GM18505 (cell line): ENCODE measurements around the gene CBFA2T3.

Experiments
- ATAC-seq: cut with Tn5 transposase; IDR thresholded peaks from one replicate; pipeline ENCODE4 v1.9.1; 2021; ENCODE audit not compliant: unreplicated experiment
- POLR2A ChIP-seq: IDR thresholded peaks from 4 replicates; pipeline ENCODE4 v1.6.1; 2011; ENCODE audit warnings: borderline replicate concordance; ENCODE audit not compliant: insufficient read depth, insufficient read length; ENCODE audit errors: extremely low read depth

The CBFA2T3 gene

DNA sequence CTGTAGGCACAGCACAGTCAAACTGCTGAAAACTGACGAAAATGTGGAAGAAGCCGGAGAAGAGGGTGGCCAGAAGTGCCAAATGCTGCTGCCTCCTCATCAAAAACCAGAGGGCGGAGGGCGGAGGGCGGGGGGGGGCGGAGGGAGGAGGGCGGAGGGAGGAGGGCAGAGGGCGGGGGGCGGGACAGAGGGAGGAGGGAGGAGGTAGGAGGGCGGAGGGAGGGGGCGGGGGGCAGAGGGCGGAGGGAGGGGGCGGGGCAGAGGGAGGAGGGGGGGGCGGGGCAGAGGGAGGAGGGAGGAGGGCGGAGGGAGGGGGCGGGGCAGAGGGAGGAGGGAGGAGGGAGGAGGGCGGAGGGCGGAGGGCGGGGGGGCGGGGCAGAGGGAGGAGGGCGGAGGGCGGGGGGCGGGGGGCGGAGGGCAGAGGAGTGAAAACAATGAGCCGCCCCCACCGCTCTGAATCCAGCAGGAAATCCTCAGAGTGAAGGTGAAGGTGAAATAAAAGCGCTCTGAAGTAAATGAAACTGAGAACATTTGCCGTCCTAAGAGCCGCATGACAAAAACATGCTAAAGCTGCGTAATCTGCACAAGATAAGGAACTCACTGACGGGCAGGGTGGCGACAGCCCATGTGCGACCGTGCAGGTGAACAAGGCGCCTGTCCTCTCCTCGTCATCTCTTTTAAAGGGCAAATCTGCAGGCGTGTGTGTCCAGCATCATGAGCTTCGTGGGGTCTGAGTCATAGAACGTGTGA is 22.6 kb upstream of the CBFA2T3 start:
- ATAC-seq, result no peak
- TF ChIP-seq POLR2A, result no peak

DNA sequence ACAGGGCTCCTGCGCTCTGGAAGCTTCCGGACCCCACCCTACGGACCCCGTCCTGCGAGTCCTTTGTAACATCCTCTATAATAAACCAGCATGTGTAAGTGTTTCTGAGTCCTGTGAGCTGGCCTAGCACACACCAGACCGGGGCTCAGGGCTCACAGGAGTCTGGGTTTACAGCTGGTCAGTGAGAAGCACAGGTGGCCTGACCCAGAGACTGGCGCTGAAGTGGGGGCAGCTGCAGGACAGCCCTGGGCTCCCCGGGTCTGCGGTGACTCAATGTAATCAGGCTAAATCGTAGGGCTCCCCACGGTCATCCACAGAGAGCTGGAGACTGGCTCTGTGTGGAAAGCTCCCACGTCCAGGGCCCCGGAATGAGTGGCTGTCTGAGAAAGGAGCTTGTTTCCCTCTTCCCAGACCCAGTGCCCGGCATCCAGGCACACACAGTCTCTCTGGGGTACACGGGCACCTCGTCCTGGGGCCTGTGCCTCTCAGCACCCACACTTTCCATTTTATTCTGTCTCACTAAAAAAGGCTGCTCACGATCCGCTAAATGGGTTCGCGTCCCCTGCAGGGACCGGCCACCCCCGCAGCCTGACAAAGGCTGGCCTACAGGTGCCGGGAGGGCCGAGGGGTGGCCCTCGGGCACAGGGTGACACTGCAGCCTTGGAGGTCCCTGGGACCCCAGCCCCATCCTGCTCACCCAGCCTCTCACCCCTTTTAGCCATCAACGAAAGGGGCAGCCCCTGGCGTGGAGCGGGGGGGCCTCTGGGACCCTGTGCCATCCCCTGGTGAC is 18.9 kb upstream of the CBFA2T3 start:
- no peak for ATAC-seq

DNA sequence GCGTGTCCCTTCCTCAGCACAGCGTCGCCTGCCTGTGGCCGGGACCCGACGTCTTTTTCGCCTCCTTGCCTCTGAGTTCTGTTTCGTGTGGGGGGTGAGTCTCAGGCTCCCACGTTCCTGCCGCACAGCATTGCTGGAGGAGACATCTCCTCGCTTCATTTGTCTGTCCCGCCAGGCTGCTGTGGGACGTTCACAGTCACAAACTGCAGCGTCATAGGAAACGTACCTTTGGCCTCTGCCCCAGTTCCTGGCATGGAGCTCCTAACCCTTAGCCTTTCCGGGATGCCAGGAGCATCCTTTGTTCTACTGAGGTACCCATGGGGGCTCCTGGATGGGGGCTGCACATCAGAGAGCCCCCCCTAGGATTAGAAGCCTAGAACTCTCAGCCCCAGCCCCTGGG is 18.2 kb upstream of the CBFA2T3 start:
- TF ChIP-seq POLR2A, result no peak
- ATAC-seq, result no peak

More for the DNA sequence above, 18.9 kb upstream of the CBFA2T3 start:
- TF ChIP-seq POLR2A, result no peak

DNA sequence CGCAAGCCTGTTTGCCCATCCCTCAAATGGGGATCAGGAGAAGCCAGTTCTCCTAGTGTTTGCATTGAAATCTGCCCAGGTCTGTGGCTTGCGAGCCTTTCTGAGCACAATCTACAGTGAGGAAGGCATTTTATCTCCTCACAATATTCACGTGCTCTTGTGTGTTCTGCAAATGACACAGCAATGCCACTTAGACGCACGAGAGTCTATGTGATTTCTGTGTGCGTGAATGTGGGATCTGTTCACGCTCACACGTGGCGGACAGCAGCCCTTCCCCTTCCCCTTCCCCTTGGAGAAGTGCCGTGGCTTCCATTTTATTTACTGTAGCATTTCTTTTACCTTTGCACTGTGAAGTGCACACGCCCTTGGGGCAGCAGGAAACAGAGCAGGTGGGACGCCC is 17.7 kb upstream of the CBFA2T3 start:
- no peak for ATAC-seq
- TF ChIP-seq POLR2A, result no peak

DNA sequence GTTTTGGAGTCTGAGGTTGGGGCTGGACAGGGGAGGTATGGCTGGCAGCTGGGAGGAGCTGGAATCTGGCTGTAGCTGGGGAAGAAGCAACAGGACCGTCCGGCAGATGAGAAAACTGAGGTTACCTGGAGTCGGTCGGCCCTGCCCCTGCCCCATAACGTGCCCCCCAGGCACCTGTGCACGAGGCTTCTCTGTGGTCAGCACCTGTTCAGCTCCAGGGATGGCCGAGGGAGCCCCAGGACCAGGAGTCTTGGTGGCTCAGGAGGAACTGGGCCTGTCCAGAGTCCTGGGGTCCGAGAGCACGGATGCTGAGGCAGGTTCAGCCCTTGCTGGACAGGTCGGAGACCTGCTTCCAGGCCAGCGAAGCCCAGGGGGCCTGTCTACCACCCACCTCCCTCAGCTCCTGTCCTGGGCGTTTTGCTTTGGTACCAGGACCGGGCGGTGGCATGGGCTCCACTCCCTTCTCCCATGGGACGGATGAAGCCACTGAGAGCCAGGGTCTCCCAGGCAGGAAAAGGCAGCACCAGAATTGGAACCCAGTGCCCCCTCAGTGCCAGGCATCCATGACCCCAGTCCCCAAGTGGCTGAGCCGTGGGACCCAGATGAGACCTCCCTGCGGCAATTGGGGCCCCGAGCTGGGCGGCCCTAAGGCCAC is 17.1 kb upstream of the CBFA2T3 start:
- ATAC-seq, result no peak
- no peak for TF ChIP-seq POLR2A

DNA sequence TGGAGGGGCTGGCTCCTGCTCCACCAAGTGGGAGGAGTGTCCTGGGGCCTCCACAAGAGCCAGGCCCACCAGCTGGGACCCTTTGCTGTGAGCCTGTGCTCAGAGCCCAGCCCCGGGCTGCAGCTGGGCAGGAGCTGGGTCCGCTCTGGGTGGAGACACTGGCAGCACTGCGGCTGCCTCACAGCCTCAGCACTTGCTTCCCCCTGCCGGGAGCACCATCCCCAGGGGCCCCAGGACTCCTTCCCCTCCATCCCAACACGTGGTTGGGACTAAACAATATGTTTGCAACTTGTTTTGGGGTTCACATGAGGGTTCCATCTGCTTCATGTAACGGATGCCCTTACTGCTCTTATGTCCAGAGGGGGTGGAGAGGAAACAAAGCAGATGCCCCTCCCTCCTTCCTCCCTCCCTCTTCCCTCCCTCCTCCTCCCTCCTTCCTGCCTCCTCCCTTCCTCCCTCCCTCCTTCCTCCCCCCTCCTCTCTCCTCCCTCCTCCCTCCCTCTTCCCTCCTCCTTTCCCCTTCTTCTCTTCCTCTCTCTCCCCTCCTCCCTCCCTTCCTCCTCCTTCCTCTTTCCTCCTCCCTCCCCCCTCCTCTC is 16.3 kb upstream of the CBFA2T3 start:
- no peak for ATAC-seq
- no peak for TF ChIP-seq POLR2A

DNA sequence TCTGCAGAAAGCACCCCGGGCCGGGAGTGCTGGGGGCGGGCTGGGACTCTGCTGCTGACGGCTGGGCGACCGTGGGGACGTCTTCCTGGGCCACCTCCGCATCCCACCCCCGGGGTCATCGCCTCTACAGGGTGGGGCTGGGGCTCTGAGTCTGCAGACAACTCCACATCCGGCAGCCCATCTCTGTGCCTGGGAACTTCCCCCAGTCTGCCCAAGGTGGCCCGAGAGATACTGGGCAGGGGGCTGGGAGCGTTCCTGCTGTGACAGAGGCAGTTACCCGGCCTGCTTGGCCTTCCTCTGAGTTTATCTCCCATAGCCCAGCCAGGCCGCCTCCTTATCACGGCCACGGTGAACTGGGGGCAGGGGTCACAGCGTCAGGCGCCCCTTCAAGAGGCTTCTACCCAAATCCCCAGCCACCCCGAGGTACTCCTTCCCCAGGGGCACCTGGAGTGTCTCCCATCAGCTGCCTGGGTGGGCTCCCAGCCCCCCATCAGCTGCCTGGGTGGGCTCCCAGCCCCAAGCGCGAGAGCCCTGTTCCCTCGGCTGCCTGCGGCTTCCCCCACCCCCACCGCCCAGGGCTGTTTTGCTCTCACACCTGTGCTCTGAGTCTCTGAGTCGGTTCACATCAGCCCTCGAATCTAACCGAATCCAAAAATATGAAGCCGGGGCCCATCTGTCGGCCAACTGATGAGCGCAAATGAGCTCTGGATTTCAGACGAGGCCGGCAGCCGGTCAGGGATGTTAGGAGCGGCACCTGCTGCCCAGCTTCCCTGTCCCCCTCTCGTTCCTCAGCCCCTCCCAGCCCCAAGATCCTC is 15.6 kb upstream of the CBFA2T3 start:
- no peak for ATAC-seq
- TF ChIP-seq POLR2A, result no peak

DNA sequence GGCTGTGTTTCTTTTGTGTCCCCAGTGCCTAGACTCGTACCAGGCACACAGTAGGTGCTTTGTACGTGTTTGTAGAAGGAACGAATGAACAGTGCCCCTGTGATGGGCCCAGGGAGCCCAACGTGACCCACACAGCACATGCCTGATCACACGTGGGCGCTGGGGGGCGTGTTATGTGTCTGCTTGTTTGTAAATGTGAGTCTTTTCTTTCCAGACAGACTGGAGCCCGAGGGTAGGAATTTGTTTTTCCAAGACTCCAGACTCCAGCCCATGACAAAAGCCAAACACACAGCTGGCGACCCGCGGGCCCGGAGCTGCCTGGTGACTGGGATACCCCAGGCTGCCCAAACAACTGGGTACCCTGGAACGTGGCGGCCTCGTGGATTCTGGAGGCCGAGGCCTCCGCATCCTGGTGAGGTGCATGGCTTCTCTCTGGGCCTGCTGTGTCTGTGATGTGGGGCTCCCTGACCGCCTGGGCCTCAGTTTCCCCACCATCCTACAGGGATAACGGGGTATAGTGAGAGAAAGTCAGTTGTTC is 14.9 kb upstream of the CBFA2T3 start:
- no peak for TF ChIP-seq POLR2A
- ATAC-seq, result no peak

DNA sequence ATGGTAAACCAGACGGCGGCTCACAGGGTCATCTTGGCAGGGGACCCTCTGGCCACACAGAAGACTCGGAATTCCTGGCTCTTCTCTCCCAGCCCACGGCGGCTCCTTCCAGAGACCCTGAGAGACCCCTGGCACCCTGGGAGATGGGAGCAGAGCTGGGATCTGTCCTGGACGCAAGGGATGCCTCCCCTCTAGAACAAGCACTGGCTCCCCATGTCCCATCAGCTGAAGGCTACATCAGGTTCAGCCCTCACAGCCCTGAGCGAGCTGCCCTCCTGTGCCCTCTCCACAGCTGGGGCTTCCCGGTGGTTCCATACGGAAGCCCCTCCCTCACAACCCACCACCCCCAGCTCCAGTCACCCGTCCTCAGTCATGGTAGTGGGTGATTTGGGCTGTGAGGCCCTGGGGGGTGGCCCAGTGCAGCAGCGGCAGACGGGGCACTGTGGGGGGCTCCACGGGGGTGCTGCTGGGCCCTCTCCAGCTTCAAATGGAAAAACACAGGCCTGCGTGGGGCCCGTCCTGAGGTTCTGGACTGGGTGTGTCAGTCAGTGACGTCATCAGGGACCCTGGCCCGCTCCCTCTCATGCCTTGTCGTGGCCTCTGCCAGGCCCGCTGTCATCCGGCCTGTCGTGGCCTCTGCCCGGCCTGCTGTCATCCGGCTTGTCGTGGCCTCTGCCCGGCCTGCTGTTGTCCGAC is 13.0 kb upstream of the CBFA2T3 start:
- no peak for TF ChIP-seq POLR2A
- no peak for ATAC-seq

DNA sequence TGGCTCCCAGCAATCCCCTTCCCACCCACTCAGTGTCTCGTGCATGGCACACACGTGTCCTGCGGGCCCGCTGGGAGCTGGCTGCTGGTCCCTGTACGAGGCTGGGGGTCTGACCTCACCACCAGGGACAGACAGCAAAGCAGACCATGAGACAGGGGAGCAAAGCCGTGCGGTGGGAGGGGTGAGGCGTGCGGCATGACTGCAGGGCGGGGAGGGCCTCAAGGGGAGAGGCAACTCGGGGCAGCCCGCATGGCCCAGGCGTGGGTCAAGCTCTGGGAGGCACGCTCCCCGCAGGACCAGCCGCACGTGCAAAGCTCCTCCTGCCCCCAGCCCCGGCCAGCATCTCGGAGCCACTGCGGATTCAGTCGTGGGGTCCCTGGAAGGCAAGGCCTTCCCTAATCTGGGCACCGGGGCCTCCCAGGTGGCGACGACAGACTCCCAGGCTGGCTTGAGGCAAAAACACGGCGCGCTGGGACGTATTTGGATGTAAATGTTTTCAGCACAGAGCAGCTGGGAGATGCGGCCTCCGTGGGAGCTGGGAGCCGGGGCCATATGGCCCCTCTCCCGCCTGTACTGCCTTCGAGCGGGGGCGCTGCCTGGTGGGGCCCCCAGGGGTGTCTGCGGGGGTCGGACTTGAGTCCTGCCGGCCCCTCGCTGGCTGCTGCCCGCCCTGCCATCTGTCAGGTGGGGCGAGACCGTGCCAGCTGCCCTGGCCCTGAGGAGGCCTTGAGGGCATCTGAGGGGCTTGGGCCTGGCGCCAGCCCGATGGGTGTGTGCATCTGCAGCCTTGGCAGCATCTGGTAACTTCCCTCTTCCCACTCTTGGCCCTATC is 12.2 kb upstream of the CBFA2T3 start:
- ATAC-seq, result no peak
- no peak for TF ChIP-seq POLR2A

DNA sequence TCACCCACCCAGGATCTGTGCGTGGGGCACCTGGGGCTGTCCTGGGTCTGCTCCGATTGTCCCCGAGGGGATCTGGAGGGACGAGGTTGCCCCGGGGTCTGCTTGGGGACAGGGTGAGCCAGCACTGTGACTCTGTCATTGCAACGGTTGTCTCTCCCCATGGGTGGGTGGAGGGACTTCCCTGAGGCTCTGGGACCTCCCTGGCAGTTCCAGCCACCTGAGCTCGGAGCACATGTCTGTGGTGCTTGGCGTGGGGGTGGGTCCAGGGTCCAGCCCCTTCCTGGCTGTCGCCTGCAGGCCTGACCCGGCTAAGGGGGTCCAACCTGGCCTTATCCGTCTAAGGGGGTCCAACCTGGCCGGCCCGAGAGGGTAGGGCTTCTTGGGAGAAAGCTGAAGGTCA is 8.5 kb upstream of the CBFA2T3 start:
- TF ChIP-seq POLR2A, result no peak
- ATAC-seq, result no peak
